ENCODE data around the gene PDZD2. TPM values are rescaled to one million over a fixed set of nuclear protein-coding genes. Genes with fewer than 3 reads are reported as not detected.

Gene PDZD2
- total and polyA plus RNA-seq, 11 donors = 28.3 to 116 (median 80.6) TPM

- H3K4me1 ChIP-seq = peaks cover 4 to 38% (median 19%) of the 10 kb centered on the region in 12 donors
- no peak for TF ChIP-seq CTCF (IDR thresholded peaks at IDR 0.05)
- H3K36me3 ChIP-seq = no peaks in the 10 kb centered on the region
- peak in 3 of 4 donors; percentile 37 to 44 (median 40) for ATAC-seq
- WGBS, 4 donors = 54 to 64% (median 59%) methylated on average over 5 of the region's 5 CpGs
- H3K9me3 ChIP-seq = no peaks in the 10 kb centered on the region
- DNase-seq = no peak
- H3K27me3 ChIP-seq = no peaks in the 10 kb centered on the region
- intact Hi-C loops (cut with DNase I) = loop anchor here in 4 of 10 donors (5.0 to 10.0 kb wide), 4 partner anchors 91 to 138 kb away; no protein-coding TSS in a partner anchor
- H3K4me3 ChIP-seq = peak overlapping the region in 3 of 12 donors; percentile 2 to 30 (median 18)
- H3K27ac ChIP-seq = peak overlapping the region in 2 of 12 donors; percentile 4 to 32
Measured at GRCh38 chr5:31936683-31937082, 297.8 kb downstream of the PDZD2 start.

DNA sequence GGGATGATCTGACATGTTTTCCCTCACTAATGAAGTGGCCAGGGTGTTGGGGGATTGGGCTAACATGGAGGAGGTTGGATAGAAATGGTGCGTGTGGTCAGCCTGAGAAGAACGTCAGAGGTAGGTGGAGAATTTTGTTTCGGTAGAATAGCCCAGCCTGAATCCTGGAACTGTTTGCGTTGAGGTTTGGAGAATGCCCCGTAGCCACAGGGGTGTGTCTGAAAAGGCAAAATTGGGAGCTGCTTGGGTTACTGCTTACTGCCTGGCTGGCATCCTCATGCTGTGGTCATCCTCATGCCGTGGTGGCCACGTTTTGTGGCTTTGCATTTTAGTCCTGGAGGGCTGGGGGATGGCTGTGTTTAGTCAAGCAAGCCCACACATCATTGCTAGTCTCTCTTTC is 298.3 kb downstream of the PDZD2 start:
- peak in 1 of 4 donors; percentile 7 for ATAC-seq
- WGBS, 4 donors = 93 to 96% (median 95%) methylated on average over 7 of the region's 7 CpGs
- Histone ChIP-seq H3K4me3 (peak overlapping the region in 1 of 12 donors; percentile 18), H3K27me3 (no peaks in the 10 kb centered on the region), H3K27ac (peak overlapping the region in 1 of 12 donors; percentile 32), H3K36me3 (no peaks in the 10 kb centered on the region), H3K4me1 (peaks cover 4 to 38% (median 18%) of the 10 kb centered on the region in 12 donors), H3K9me3 (no peaks in the 10 kb centered on the region)
- TF ChIP-seq POLR2A (IDR thresholded peaks at IDR 0.05) (no peak), CTCF (IDR thresholded peaks at IDR 0.05) (no peak)
- intact Hi-C loops (cut with DNase I) = loop anchor here in 4 of 10 donors (5.0 to 10.0 kb wide), 4 partner anchors 90 to 138 kb away; no protein-coding TSS in a partner anchor
- no peak for DNase-seq

DNA sequence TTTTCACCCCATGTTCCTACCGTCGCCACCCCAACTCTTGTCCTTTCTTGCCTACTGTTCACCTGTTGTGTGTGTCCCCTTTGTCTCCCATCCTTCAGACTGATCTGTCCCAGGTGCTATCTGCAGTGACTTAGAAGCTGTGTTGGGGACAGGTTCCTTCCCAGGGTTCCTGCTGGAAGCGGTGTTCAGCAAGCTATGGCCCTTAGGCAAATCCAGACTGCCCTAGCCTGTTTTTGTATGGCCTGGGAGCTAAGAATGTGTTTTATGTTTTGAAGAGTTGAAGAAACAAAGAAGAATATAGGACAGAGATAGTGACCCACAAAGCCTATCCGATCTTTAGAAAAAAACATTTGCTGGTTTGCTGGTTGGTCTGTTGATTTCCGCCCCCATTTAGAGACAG is 298.8 kb downstream of the PDZD2 start:
- intact Hi-C loops (cut with DNase I) = loop anchor here in 4 of 10 donors (5.0 to 10.0 kb wide), 4 partner anchors 90 to 137 kb away; no protein-coding TSS in a partner anchor
- ATAC-seq (no peak), DNase-seq (no peak)
- Histone ChIP-seq H3K36me3 (no peaks in the 10 kb centered on the region), H3K4me3 (no peak overlapping the region), H3K27me3 (no peaks in the 10 kb centered on the region), H3K9me3 (no peaks in the 10 kb centered on the region), H3K4me1 (peaks cover 4 to 38% (median 18%) of the 10 kb centered on the region in 12 donors), H3K27ac (no peak overlapping the region)
- no peak for TF ChIP-seq CTCF (IDR thresholded peaks at IDR 0.05)
- TF ChIP-seq POLR2A (IDR thresholded peaks at IDR 0.05) = no peak
- 78 to 88% (median 81%) methylated on average over 5 of the region's 5 CpGs for WGBS, 4 donors

DNA sequence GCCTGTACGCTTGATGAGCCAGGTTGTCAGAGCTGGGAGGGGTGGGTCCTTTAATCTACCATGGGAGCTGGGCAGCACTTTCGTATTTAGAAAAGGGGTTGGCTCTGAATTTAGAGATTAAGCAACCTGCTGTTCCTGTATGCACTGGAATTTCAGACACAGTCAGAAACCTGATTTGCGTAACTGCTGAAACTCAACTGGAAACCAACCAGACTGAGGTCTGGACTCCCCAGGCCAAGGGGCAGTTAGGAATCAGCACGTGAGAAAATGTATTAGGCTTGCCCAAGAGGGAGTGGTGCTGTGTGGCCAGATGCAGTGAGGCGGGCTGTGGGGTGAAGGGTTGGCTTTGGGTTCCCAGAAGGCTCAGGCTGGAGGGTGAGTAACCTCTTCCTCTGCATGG is 300.2 kb downstream of the PDZD2 start:
- DNase-seq (no peak), ATAC-seq (peak in 1 of 4 donors; percentile 49)
- peaks cover 4 to 51% (median 19%) of the 10 kb centered on the region in 12 donors for H3K4me1 ChIP-seq
- H3K27ac ChIP-seq = no peak overlapping the region
- no peaks in the 10 kb centered on the region for H3K9me3 ChIP-seq
- no peak overlapping the region for H3K4me3 ChIP-seq
- H3K36me3 ChIP-seq = no peaks in the 10 kb centered on the region
- intact Hi-C loops (cut with DNase I) = loop anchor here in 4 of 10 donors (5.0 to 10.0 kb wide), 4 partner anchors 88 to 136 kb away; no protein-coding TSS in a partner anchor
- no peaks in the 10 kb centered on the region for H3K27me3 ChIP-seq
- no peak for TF ChIP-seq POLR2A (IDR thresholded peaks at IDR 0.05)
- no peak for TF ChIP-seq CTCF (IDR thresholded peaks at IDR 0.05)
- 83 to 95% (median 90%) methylated on average over 5 of the region's 5 CpGs for WGBS, 4 donors

Measured in heart left ventricle (tissue), 16 donors.